Omental fat pad (tissue), 4 donors: Measurements from ENCODE around the gene VMO1. TPM values are rescaled to one million over a fixed set of nuclear protein-coding genes. Genes with fewer than 3 reads are reported as not detected.

Source experiments
- ATAC-seq: fragments of 150-250 bp; one replicate; pipeline ENCODE4 v1.9.1; 2016; ENCODE audit warnings: mild to moderate bottlenecking, moderate library complexity; ENCODE audit not compliant: low FRiP score
- DNase-seq: peaks from one replicate; pipeline ENCODE4 v3.0.0-alpha.2; 2019; ENCODE audit warnings: low spot score
- total RNA-seq, 4 donors: library from RNA; depleted of rRNA; stranded (reverse); fragments of >200 nt; gene quantifications; one replicate each; pipeline ENCODE4 v1.1.0, GENCODE V29; 2016
- TF ChIP-seq, protein P1 (sequence below), 3 donors: fragments of 450-650 bp; IDR thresholded peaks; one replicate each; pipeline ENCODE4 v1.5.1; 2016 to 2017; ENCODE audit warnings: antibody characterized with exemption in 3 of 3, mild to moderate bottlenecking in 3 of 3, moderate library complexity in 2 of 3

VMO1 gene
- total RNA-seq, 4 donors from 2014 or later, result 2.1 to 13.1 (median 8.4) TPM

DNA sequence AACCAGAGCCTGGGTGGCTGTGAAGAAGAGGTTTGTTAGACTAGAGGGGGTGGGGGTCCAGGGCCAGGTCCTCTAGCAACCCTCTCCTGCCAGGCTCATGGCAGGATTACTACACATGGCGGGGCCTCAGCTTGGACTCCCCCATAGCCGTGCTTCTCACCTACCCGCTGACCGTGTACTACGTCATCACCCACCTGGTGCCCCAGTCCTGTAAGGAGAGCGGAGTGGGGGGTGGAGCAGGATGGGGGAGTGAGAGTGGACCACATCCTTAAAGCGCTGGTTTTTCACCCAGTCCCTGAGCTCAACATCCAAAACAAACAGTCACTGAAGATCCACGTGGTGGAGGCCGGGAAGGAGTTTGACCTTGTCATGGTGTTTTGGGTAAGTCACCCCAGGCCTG, 42.3 kb downstream of the VMO1 start:
- TF ChIP-seq, protein P1, sequence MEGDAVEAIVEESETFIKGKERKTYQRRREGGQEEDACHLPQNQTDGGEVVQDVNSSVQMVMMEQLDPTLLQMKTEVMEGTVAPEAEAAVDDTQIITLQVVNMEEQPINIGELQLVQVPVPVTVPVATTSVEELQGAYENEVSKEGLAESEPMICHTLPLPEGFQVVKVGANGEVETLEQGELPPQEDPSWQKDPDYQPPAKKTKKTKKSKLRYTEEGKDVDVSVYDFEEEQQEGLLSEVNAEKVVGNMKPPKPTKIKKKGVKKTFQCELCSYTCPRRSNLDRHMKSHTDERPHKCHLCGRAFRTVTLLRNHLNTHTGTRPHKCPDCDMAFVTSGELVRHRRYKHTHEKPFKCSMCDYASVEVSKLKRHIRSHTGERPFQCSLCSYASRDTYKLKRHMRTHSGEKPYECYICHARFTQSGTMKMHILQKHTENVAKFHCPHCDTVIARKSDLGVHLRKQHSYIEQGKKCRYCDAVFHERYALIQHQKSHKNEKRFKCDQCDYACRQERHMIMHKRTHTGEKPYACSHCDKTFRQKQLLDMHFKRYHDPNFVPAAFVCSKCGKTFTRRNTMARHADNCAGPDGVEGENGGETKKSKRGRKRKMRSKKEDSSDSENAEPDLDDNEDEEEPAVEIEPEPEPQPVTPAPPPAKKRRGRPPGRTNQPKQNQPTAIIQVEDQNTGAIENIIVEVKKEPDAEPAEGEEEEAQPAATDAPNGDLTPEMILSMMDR (IDR thresholded peaks at IDR 0.05), result no peak
- DNase-seq (no peak), ATAC-seq (no peak)

DNA sequence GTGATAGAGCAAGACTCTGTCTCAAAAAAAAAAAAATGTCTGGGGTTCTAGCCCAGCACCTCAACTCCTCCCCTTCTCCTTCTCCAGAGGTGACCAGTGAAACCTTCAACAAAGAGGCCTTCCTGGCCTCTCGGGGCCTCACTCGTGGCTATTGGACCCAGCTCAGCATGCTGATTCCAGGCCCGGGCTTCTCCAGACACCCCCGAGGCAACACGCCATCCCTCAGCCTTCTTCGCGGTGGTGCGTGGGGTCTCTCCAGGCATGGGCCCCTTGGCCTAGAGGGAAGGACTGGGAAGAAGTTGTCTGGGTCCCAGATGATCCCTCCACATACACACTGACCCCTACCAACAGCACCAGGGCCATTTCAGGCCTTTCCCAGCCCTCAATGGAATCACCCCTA, 42.9 kb downstream of the VMO1 start:
- ATAC-seq, result no peak
- TF ChIP-seq, protein P1 (IDR thresholded peaks at IDR 0.05), result no peak

DNA sequence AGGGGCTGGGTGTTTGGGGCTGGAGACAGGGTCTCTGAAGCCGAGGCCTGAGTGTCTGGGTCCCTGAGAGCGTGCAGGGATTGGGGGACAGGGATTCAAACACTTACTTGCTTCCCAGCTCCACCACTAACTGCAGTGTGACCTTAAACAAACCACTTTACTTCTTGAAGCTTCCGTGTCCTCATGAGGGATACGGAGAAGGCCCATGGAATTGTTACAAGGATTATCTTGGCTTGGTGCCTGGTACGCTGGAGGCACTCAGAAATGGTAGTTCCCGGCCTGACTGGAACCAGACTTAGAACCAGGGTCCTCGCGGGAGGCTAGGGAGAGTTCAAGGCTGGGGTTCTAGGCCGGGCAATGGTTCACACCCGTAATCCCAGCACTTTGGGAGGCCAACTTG, 43.5 kb downstream of the VMO1 start:
- ATAC-seq, result no peak
- DNase-seq, result no peak

More for the DNA sequence above, 42.9 kb downstream of the VMO1 start:
- DNase-seq, result no peak

DNA sequence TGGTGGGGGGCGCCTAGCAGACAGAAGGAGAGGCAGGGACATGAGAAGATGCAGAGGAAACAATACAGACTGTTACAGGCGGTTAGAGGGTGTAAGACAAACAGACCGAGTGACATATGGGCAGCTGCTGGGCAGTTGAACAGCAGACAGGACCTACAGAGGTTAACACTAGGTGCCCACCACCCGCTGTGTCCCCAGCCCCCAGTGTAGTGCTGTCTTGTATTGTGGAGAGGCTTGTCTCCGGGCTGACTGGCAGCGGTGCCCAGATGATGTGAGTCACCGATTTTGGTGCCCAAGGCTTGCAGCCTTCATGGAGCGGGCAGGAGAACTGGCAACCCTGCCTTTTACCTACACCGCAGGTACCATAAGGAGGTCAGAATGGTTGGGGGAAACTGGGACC, 44.0 kb downstream of the VMO1 start:
- no peak for ATAC-seq
- TF ChIP-seq, protein P1 (IDR thresholded peaks at IDR 0.05), result no peak
- DNase-seq, result no peak

More for the DNA sequence above, 43.5 kb downstream of the VMO1 start:
- TF ChIP-seq, protein P1 (IDR thresholded peaks at IDR 0.05), result no peak

DNA sequence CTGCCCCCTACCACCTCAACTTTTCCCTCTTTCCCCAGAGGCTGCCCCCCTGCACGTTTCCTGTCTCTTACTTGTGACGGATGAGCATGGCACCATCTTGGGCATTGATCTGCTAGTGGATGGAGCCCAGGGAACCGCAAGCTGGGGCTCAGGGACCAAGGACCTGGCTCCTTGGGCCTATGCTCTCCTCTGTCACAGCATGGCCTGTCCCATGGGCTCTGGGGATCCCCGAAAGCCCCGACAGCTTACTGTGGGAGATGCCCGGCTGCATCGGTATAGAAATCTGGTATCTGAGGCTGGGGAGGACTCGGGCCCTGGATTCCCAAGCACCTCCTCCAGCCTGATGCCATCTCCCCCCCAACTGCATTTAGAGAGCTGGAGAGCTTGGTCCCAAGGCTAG, 44.6 kb downstream of the VMO1 start:
- ATAC-seq (no peak), DNase-seq (no peak)
- TF ChIP-seq, protein P1 (IDR thresholded peaks at IDR 0.05), result no peak

DNA sequence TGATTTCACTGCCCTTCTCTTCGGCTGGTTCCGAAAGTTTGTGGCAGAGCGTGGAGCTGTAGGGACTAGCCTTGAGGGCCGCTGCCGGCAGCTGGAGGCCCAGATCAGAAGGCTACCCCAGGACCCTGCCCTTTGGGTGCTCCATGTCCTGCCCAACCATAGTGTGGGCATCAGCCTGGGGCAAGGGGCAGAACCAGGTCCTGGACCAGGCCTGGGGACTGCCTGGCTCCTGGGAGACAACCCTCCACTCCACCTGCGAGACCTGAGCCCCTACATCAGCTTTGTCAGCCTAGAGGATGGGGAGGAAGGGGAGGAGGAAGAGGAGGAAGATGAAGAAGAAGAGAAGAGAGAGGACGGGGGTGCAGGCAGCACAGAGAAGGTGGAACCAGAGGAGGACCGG, 45.6 kb downstream of the VMO1 start:
- TF ChIP-seq, protein P1 (IDR thresholded peaks at IDR 0.05), result no peak
- no peak for DNase-seq
- no peak for ATAC-seq

DNA sequence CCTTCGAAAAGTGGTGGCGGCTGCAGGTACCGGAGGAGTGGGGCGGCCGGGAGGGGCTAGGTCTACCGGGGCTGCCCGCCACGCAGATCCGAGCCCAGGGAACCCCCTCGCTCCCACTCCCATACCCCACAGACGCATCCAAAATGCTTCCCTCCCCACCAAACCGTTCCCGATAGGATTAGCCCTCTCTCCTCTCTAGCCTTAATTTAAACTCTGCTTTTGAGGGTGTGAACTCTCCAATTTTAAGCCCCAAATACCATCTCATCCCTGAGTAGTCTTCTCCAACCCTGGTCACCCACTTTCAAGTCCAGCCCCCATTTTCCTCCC, 46.2 kb downstream of the VMO1 start:
- TF ChIP-seq, protein P1 (IDR thresholded peaks at IDR 0.05), result no peak
- ATAC-seq (no peak), DNase-seq (no peak)
